Activated effector memory CD4-positive, alpha-beta T cell treated with anti-CD3 and anti-CD28 coated beads, Interleukin-2, amount 50 U/mL, for 16 hours (primary cell): ENCODE data around the gene SLC16A13.
"Not testable (repeated sequence)": the region's sequence is repeated elsewhere in the genome, so short reads cannot be mapped to it uniquely, and the experiment has no call there.

ENCODE experiments used
- DNase-seq: peaks from one replicate; pipeline ENCODE4 v3.0.0-alpha.2; 2020

Gene SLC16A13

DNA sequence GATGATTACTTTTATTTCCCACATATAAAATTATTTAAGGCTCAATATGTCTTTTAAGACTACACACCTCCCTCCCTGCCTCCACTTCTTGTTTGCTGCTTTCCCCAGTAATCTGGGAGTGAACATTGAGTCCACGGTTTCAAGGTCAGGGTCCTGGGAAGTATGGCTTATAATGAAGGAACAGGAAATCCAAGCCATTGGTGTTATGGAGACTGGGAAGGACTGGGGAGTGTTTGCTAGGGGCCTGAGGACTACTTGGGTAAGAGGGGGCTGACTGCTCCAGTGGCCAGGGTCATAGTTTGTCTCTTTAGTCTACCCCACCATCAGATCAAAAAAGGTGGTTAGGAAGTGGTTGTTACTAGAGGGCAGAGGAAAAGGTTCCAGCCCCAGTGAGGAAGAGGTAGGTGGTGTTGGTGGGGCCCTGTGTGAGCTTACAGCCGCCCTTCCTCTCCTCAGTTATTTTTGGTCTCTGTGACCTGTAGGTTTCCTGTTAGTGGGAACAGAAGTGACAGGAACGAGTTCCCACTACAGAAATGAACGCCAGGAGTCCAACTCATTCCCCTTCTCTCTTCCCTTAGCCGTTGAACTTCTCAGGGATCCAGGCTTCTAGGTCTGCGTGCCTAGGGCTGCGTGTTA is 742 bp upstream of the SLC16A13 start:
- DNase-seq = peak; percentile 81

GRCh38 chr17:7038025-7038862 is 2.4 kb downstream of the SLC16A13 start:
- no peak for DNase-seq

DNA sequence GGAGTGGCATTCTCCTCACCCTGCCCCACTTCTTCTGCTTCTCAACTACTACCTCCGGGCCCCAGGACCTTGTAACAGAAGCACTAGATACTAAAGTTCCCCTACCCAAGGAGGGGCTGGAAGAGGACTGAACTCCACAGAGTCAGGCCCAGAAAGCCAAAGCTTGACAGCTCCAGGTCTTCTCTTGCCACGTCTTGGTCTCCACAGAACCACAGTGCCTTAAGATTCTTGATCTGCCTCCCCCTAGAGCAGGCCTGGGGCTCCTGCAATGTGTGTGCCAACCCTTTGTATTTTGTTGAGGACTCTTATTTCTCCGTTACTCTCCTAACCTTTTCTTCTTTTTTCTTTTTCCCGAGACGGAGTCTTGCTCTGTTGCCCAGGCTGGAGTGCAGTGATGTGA is 4.0 kb downstream of the SLC16A13 start:
- no peak for DNase-seq

DNA sequence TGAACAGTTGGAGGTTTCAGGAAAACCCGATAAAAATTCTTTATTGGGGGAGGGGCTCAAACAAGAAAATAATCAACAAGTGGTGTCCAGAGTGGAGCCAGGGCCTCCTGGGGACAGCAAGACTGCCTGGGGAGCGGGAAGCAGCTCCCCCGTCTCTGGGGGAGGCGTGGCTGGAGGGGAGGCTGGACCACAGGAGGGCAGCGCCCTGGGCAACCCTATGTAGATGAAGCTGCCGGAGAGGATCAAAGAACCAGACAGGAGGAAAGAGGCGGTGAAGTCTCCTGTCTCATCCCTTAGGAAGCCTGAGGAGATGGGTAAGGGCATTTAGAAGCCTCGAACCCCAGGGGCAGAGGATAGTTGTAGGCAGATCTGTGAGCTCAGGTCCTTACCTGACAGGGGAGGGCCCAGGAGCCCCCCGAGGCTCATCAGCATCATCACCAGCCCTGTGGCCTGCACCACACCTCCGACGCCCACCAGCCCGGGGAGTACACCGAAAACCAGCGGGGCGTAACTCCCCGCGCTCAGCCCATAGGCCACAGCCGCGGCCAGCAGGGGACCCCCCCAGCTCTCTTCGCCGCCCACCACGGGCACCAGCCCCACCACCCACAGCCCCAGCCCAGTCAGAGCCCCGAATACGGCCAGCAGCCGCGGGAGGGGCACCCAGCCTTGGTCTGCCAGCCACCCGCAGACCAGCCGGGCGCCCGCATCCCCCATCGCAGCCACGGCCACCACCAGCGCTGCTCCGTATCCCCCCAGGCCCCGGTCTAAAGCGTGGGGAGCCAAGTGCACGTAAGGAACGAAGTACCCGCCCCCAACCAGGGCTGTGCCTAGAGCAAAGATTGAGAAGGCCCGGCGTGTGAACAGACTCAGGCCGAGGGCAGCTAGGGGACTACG is 6.0 kb downstream of the SLC16A13 start:
- peak; percentile 73 for DNase-seq

DNA sequence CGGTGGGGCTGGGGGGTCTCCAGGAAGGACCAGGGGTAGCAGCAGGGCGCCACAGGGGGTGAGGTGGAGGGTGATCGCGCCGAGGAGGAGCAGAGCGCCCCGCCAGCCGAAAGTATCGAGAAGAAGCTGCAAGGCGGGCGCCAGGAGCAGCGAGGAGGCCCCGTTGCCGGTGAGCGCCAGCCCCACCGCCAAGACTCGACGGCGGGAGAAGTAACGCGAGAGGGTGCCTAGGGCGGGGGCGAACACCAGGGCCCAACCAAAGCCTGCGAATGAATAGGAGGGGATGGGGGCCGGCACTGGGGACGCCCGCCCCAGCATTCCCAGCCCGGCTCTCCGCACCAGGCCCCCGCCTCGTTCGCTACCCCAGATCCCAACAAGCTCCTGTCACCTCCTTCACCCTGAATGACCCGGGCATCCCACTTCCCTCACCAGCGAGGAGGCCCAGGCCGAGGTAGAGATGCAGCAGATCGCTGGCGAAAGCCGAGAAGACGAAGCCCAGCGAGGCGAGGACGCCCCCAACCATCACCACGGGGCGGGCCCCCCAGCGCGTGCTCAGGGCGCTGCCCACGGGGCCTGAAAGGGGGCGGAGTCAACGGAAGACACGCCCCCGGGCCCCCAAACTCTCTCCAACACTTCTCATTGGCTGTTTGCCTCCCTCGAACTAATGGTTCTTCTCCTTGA is 6.8 kb downstream of the SLC16A13 start:
- DNase-seq = peak; percentile 75

- no peak for DNase-seq
Observed at GRCh38 chr17:7043182-7043496, 7.3 kb downstream of the SLC16A13 start.

DNA sequence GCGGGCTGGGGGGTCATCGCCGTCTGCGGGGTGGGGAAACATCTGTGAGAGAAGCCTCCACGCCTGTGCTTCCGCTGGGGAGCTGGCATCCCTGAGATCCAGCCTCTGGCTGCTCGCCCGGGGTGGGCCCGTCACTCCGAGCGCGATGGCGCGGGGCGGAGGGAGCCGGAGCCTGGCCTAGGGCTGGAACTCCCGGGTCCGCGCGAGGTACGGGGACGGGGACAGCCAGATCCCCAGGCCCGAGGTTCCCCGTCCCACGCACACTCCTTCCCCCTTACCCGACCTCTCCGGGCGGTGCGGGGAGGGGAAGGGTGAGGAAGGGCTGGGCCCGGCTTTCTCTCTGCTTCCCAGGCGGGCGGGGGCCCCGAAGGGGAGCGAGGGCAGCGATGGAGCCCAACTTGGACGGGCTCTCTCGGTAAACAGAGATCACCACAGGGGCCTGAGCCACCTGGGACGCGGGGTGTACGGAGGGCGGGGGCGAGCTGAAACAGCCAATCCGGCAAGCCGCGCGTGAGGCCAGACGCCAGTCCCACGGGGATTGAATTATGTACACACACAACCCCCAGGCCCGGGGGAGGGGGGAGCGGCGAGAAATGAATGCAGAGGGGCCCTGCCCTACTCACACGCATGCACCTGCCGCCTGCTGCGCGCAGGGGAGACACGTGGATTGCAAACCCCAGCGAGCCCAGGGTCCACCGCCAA is 7.8 kb downstream of the SLC16A13 start, which contains the start of gene SLC16A11:
Gene SLC16A11 (minus strand): TSS at position 596 of the 702 bp plus-strand sequence. CDS start 579 bp downstream, at position 17.
- peak; percentile 76 for DNase-seq

- DNase-seq = peak; percentile 66
Observed at GRCh38 chr17:7045492-7046126, 9.8 kb downstream of the SLC16A13 start.

GRCh38 chr17:7046127-7046724 is 10.4 kb downstream of the SLC16A13 start:
- peak; percentile 82 for DNase-seq

- peak; percentile 90 for DNase-seq
Observed at GRCh38 chr17:7046725-7047397, 11.0 kb downstream of the SLC16A13 start.

DNA sequence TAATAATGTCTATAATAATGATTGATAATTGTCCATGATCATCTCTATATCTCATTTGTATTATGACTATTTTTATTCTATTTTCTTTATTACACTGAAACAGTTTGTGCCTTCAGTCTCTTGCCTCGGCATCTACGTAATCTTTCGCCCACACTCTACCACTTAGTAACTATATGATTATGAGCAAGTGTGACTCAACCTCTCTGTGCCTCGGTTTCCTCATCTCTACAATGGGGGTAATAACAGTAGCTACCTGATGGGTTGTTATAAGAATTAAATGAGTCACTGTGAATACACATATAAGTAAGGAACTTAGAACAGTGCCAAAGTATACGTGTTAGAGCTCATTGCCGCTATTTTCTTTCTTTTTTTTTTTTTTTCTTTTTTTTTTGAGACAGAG is 11.8 kb downstream of the SLC16A13 start:
- DNase-seq = peak; percentile 72

DNA sequence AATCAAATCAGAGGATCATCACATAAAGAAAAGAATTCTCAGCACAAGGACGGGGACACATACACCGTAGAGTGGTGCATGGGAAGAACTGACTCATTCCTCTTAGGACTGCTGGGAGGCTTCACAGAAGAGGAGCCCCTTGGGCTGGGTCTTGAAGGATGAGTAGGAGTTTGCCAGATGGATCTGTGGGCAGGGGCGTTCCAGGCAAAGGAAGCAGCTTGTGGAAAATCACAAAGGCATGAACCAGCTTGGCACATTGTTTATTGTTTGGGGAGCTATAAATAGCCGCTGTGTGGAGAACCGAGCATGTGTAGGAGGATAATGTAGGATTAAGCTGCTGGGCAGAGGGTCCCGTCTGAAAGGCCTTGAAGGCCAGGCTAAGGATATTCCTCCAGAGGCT is 13.2 kb downstream of the SLC16A13 start:
- no peak for DNase-seq

DNA sequence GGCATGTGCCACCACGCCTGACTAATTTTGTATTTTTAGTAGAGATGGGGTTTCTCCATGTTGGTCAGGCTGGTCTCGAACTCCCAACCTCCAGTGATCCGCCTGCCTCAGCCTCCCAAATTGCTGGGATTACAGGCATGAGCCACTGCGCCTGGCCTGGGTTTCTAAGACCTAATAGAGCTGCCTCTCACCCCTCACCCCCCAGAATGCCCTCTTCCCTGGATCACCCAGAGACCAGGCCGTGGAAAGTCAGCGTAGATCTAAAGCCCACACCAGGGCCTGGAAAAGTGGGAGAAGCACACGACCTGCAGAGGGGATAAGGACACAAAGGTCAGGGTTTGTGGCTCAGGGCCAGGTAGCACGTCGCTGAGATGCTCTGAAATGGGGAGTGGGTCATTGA is 14.8 kb downstream of the SLC16A13 start:
- DNase-seq = not testable (repeated sequence)

DNA sequence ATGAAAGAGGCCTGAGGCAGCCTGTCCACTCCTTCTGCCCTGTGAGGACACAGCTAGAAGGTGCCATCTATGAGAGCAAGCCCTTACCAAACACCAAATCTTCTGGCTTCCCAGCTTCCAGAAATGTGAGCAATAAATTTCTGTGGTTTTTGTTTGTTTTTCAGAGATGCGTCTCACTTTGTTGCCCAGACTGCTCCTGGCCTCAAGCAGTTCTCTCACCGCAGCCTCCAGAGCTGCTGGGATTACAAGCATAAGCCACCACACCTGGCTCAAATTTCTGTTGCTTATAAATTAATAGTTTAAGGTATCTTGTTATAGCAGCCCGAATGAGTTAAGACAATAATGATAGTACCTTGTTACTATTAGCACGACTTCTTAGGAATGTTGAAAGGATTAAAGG is 20.6 kb downstream of the SLC16A13 start:
- no peak for DNase-seq

DNA sequence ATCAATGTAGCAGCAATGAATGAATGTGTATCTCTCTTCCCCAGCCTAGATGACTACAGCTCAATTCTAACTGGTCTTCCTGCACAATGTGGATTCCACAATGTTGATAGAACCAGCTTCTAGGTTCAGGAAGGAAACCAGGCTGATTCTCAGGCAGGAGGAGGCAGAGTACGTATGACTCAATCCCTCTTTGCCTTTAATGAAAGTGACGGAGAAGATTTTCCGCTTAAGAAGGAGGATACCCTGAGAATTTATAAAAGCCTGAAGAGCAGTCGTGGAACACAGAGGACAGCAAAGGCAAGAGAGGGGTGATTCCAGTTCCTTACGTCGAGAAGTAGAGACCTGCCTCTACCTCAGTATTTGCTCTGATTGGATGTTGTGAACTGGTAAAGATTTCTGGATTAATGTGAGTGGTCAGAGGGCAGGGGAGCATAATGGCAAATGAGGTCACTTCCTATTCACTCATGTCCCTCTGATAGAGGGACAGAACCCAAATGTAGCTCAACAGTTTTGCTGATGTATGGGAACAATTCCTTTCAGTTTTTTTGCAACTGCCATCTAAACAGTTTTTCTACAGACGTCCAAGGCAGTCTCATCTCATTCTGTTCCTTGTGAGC is 23.1 kb downstream of the SLC16A13 start:
- DNase-seq = no peak

DNA sequence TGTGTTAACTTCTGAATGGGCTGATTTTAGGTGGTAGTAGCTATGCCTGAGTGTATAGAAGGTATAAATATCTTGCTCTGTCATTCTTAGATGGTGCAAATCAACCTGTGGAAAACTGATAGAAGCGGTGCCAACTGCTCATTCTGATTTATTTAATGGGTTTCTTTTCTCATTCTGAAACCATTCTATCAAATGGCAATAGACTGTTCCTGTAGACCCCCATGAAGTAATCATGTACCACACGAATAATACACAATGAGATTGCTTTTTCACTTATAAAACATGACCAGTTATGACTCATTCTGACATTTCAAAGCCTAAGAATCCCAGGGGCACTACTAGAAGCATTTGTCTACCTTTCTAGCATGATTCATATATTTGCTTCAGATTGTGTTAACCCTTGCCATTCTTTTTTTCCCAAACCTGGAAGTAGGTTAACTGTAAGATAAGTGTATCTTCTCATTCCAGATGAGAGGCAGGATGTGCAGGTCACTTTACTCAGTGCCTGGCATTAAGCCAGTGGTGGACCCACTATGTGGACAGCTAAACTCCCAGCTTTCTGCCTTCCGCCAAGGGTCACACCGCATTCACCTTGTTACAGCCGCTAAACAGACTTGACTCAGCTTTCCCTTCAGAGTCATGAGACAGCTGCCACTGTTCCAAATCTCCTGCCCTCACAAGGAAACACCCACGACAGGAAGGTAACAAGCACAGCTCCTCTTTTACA is 24.5 kb downstream of the SLC16A13 start:
- peak; percentile 73 for DNase-seq

DNA sequence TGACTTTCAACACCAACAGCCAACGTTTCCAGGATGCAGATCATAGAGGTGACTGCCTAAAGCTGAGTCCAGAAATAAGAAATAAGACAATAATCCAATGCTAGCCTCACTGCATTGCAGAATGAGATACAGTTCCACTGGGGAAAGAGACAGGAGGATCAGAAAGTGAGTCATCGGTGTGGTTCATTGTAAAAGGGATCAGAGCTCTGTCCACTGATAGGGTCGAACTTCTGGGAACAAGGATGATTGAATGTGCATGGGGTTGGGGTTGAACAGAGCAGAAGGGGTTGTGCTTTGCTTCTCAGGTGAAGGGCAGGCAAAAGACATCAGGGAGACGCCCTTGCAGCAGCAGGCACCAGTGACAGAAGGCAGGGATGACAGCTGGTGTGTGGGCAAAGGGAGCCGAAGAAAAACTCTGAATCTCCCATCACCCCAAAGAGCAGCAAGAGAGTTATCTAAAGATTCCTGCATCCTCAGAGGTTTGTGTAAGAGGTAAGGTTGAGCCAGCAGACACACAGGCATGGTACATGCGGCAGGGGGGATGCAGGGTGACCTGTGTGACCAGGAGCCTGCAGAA is 27.8 kb downstream of the SLC16A13 start:
- no peak for DNase-seq

- no peak for DNase-seq
Observed at GRCh38 chr17:7064261-7064660, 28.4 kb downstream of the SLC16A13 start.

DNA sequence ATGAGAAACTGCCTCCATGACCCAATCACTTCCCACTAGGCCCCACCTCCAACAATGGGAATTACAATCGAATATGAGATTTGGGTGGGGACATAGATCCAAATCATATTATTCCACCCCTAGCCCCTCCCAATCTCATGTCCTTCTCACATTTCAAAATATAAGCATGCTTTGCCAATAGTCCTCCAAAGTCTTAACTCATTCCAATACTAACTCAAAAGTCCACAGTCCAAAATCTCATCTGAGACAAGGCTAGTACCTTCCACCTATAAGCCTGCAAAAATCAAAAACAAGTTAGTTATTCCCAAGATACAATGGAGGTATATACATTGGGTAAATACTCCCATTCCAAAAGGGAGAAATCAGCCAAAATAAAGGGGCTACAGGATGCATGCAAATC is 31.4 kb downstream of the SLC16A13 start:
- DNase-seq = no peak
